Neural progenitor cell (in vitro differentiated cells): Measurements from ENCODE around the gene PYGB. TPM values are rescaled to one million over a fixed set of nuclear protein-coding genes. Genes with fewer than 3 reads are reported as not detected.
"Not testable (repeated sequence)": the region's sequence is repeated elsewhere in the genome, so short reads cannot be mapped to it uniquely, and the experiment has no call there.

Experiments used
- DNase-seq: peaks from one replicate; pipeline ENCODE4 v3.0.0-alpha.2; 2016; ENCODE audit warnings: low spot score
- H2AFZ ChIP-seq: fragments of 200-600 bp; sonication (generic); replicated peaks from 2 replicates; pipeline ENCODE4 v1.6.1; 2016; ENCODE audit warnings: antibody characterized with exemption
- H3F3A ChIP-seq: fragments of 200-600 bp; sonication (generic); 2 replicates; pipeline ENCODE4 v1.6.1; 2016; ENCODE audit warnings: antibody characterized with exemption, low read depth
- H3K27ac ChIP-seq: fragments of 200-600 bp; sonication (generic); 2 replicates; pipeline ENCODE4 v1.5.1; 2016; ENCODE audit warnings: mild to moderate bottlenecking
- H3K27me3 ChIP-seq: fragments of 200-600 bp; sonication (generic); 2 replicates; pipeline ENCODE4 v1.6.1; 2016; ENCODE audit warnings: mild to moderate bottlenecking, moderate library complexity
- H3K36me3 ChIP-seq: fragments of 200-600 bp; sonication (generic); 2 replicates; pipeline ENCODE4 v1.5.1; 2016
- H3K4me1 ChIP-seq: fragments of 200-600 bp; sonication (generic); 2 replicates; pipeline ENCODE4 v1.6.1; 2016; ENCODE audit warnings: mixed run types
- H3K4me2 ChIP-seq: fragments of 200-600 bp; sonication (generic); 2 replicates; pipeline ENCODE4 v1.6.1; 2016
- H3K4me3 ChIP-seq: fragments of 200-600 bp; sonication (generic); 2 replicates; pipeline ENCODE4 v1.5.1; 2016
- H3K79me2 ChIP-seq: fragments of 200-600 bp; sonication (generic); 2 replicates; pipeline ENCODE4 v1.6.1; 2016; ENCODE audit warnings: low read depth
- H3K9ac ChIP-seq: fragments of 200-600 bp; sonication (generic); 2 replicates; pipeline ENCODE4 v1.6.1; 2016
- H3K9me3 ChIP-seq: fragments of 200-600 bp; sonication (generic); 2 replicates; pipeline ENCODE4 v1.5.1; 2016; ENCODE audit warnings: low read depth
- H4K20me1 ChIP-seq: fragments of 200-600 bp; sonication (generic); 2 replicates; pipeline ENCODE4 v1.6.1; 2016; ENCODE audit warnings: low read depth
- H3K27ac Mint-ChIP-seq: 3 replicates; pipeline ENCODE4 v1.8.0; 2021; ENCODE audit warnings: mixed read lengths
- H3K27me3 Mint-ChIP-seq: 2 replicates; pipeline ENCODE4 v1.8.0; 2022; ENCODE audit warnings: low read depth, mild to moderate bottlenecking, inconsistent platforms, moderate library complexity, mixed read lengths; ENCODE audit not compliant: insufficient read depth
- H3K36me3 Mint-ChIP-seq: 3 replicates; pipeline ENCODE4 v1.8.0; 2021; ENCODE audit warnings: mixed read lengths
- H3K4me1 Mint-ChIP-seq: 3 replicates; pipeline ENCODE4 v1.8.0; 2021; ENCODE audit warnings: mixed read lengths
- H3K4me3 Mint-ChIP-seq: 3 replicates; pipeline ENCODE4 v1.8.0; 2021; ENCODE audit warnings: mild to moderate bottlenecking, moderate library complexity, mixed read lengths
- H3K9me3 Mint-ChIP-seq: 3 replicates; pipeline ENCODE4 v1.8.0; 2020; ENCODE audit warnings: mixed read lengths
- EZH2 ChIP-seq: fragments of 200-600 bp; sonication (generic); IDR thresholded peaks from 2 replicates; pipeline ENCODE4 v1.6.1; 2017; ENCODE audit warnings: antibody characterized with exemption, mild to moderate bottlenecking, moderate library complexity
- EZH2phosphoT487 ChIP-seq: fragments of 200-600 bp; sonication (generic); IDR thresholded peaks from 2 replicates; pipeline ENCODE4 v1.6.1; 2017; ENCODE audit warnings: antibody characterized with exemption
- total RNA-seq: library from RNA; depleted of rRNA; stranded (reverse); fragments of >200 nt; gene quantifications from 2 replicates; pipeline ENCODE4 v1.2.3, GENCODE V29; 2015; ENCODE audit warnings: low replicate concordance
- TF ChIP-seq, protein P1 (sequence below): fragments of 200-600 bp; sonication (generic); IDR thresholded peaks from 2 replicates; pipeline ENCODE4 v1.5.1; 2017; ENCODE audit warnings: antibody characterized with exemption, mild to moderate bottlenecking

The PYGB gene
- total RNA-seq, 1 donor from 2014 or later, result 40.9 TPM

DNA sequence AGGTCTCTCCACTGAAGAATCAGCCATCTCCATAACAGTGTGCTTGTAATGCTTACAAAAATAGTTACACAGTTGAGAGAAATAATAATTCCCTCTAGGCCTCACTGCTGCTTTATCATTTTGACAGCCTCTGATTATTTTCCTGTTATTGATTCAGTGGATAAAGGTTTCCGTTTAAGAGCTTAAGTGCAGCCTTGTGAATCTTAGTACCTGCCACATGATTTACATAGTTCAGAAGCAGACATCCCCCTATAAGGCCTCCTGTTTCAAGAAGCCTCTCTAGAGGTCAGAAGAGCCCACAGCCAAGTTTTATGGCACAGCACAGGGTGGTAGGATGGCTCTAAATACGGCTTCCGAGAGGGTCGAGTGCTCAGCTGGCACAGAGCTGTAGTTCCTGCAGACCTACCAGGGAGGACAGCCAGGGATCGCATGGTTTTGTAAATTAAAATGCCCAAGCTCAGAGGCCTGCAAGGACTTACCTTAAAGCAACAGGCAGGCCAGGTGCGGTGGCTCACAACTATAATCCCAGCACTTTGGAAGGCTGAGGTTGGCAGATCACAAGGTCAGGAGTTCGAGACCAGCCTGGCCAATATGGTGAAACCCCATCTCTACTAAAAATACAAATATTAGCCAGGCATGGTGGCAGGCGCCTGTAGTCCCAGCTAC is 17.6 kb upstream of the PYGB start:
- H3F3A ChIP-seq, result peaks cover 18% of the 10 kb centered on the region
- TF ChIP-seq EZH2phosphoT487 (no peak), EZH2 (no peak)
- TF ChIP-seq, protein P1, sequence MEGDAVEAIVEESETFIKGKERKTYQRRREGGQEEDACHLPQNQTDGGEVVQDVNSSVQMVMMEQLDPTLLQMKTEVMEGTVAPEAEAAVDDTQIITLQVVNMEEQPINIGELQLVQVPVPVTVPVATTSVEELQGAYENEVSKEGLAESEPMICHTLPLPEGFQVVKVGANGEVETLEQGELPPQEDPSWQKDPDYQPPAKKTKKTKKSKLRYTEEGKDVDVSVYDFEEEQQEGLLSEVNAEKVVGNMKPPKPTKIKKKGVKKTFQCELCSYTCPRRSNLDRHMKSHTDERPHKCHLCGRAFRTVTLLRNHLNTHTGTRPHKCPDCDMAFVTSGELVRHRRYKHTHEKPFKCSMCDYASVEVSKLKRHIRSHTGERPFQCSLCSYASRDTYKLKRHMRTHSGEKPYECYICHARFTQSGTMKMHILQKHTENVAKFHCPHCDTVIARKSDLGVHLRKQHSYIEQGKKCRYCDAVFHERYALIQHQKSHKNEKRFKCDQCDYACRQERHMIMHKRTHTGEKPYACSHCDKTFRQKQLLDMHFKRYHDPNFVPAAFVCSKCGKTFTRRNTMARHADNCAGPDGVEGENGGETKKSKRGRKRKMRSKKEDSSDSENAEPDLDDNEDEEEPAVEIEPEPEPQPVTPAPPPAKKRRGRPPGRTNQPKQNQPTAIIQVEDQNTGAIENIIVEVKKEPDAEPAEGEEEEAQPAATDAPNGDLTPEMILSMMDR, result no peak
- Mint-ChIP-seq H3K9me3 (no peaks in the 10 kb centered on the region), H3K27me3 (no peaks in the 10 kb centered on the region), H3K4me1 (peaks cover 28% of the 10 kb centered on the region), H3K36me3 (no peaks in the 10 kb centered on the region), H3K4me3 (no peak overlapping the region), H3K27ac (no peak overlapping the region)
- no peaks in the 10 kb centered on the region for H3K36me3 ChIP-seq
- no peak overlapping the region for H3K4me2 ChIP-seq
- no peak for DNase-seq
- peaks cover 25% of the 10 kb centered on the region for H3K4me1 ChIP-seq
- H3K4me3 ChIP-seq, result no peak overlapping the region
- H3K79me2 ChIP-seq, result no peaks in the 10 kb centered on the region
- no peaks in the 10 kb centered on the region for H3K9me3 ChIP-seq
- no peak overlapping the region for H3K9ac ChIP-seq
- no peak overlapping the region for H2AFZ ChIP-seq
- no peaks in the 10 kb centered on the region for H4K20me1 ChIP-seq
- no peaks in the 10 kb centered on the region for H3K27me3 ChIP-seq
- H3K27ac ChIP-seq, result no peak overlapping the region

- TF ChIP-seq, protein P1, result no peak
- TF ChIP-seq EZH2phosphoT487, result no peak
- no peak for TF ChIP-seq EZH2
- no peak overlapping the region for H3K9ac ChIP-seq
- H3K27ac Mint-ChIP-seq, result no peak overlapping the region
- no peak overlapping the region for H3K27ac ChIP-seq
- peaks cover 2% of the 10 kb centered on the region for H3K27me3 Mint-ChIP-seq
- no peaks in the 10 kb centered on the region for H3K9me3 ChIP-seq
- H3K4me2 ChIP-seq, result peak overlapping the region; percentile 64
- peak; percentile 42 for DNase-seq
- H3K36me3 Mint-ChIP-seq, result no peaks in the 10 kb centered on the region
- H3K4me3 Mint-ChIP-seq, result no peak overlapping the region
- no peak overlapping the region for H3K4me3 ChIP-seq
- H3K27me3 ChIP-seq, result no peaks in the 10 kb centered on the region
- H3K4me1 Mint-ChIP-seq, result peaks cover 24% of the 10 kb centered on the region
- H4K20me1 ChIP-seq, result no peaks in the 10 kb centered on the region
- no peak overlapping the region for H2AFZ ChIP-seq
- H3K9me3 Mint-ChIP-seq, result no peaks in the 10 kb centered on the region
- H3F3A ChIP-seq, result peaks cover 25% of the 10 kb centered on the region
- H3K4me1 ChIP-seq, result peaks cover 29% of the 10 kb centered on the region
- H3K36me3 ChIP-seq, result no peaks in the 10 kb centered on the region
- H3K79me2 ChIP-seq, result no peaks in the 10 kb centered on the region
Observed at GRCh38 chr20:25233016-25233772, 14.7 kb upstream of the PYGB start.

DNA sequence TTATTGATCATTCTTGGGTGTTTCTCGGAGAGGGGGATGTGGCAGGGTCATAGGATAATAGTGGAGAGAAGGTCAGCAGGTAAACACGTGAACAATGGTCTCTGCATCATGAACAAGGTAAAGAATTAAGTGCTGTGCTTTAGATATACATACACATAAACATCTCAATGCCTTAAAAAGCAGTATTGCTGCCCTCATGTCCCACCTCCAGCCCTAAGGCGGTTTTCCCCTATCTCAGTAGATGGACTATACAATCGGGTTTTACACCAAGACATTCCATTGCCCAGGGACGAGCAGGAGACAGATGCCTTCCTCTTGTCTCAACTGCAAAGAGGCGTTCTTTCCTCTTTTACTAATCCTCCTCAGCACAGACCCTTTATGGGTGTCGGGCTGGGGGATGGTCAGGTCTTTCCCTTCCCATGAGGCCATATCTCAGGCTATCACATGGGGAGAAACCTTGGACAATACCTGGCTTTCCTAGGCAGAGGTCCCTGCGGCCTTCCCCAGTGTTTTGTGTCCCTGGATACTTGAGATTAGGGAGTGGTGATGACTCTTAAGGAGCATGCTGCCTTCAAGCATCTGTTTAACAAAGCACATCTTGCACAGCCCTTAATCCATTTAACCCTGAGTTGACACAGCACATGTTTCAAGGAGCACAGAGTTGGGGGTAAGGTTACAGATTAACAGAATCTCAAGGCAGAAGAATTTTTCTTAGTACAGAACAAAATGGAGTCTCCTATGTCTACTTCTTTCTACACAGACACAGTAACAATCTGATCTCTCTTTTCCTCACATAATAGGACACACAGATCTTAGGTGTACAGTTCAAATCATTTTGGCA is 13.7 kb upstream of the PYGB start:
- not testable (repeated sequence) for DNase-seq, H3K36me3 ChIP-seq, H3K9me3 ChIP-seq, H3K27ac ChIP-seq, H3K36me3 Mint-ChIP-seq, H3K9me3 Mint-ChIP-seq, H3K27me3 ChIP-seq, H3K4me3 Mint-ChIP-seq, H3K4me3 ChIP-seq, H4K20me1 ChIP-seq, H2AFZ ChIP-seq, H3K27me3 Mint-ChIP-seq, H3K79me2 ChIP-seq, H3K27ac Mint-ChIP-seq, H3K9ac ChIP-seq
- peaks cover 25% of the 10 kb centered on the region for H3F3A ChIP-seq
- peaks cover 29% of the 10 kb centered on the region for H3K4me1 ChIP-seq
- H3K4me1 Mint-ChIP-seq, result peaks cover 26% of the 10 kb centered on the region
- H3K4me2 ChIP-seq, result peak overlapping the region; percentile 64
